Spinal cord (tissue), 10 donors: ENCODE results near the gene LACTBL1. TPM values are rescaled to one million over a fixed set of nuclear protein-coding genes. Genes with fewer than 3 reads are reported as not detected.
"Not testable (repeated sequence)": the region's sequence is repeated elsewhere in the genome, so short reads cannot be mapped to it uniquely, and the experiment has no call there.

Experiments used
- DNase-seq, 6 donors: peaks; one replicate each; pipeline versions ENCODE4 v3.0.0 to v3.0.0-alpha.2; 2013 to 2015; ENCODE audit warnings: low spot score in 6 of 6, low read depth in 4 of 6
- H3K27ac ChIP-seq: one replicate; pipeline ENCODE4 v1.5.1; 2013; ENCODE audit warnings: low read depth, low read length, control low read depth
- H3K27me3 ChIP-seq: one replicate; pipeline ENCODE4 v1.6.1; 2013; ENCODE audit warnings: low read length; ENCODE audit not compliant: control insufficient read depth, insufficient read depth
- H3K36me3 ChIP-seq: one replicate; pipeline ENCODE4 v1.6.1; 2013; ENCODE audit warnings: low read length; ENCODE audit not compliant: control insufficient read depth, insufficient read depth
- H3K4me1 ChIP-seq: one replicate; pipeline ENCODE4 v1.6.1; 2013; ENCODE audit warnings: low read length; ENCODE audit not compliant: control insufficient read depth, insufficient read depth
- H3K4me3 ChIP-seq: one replicate; pipeline ENCODE4 v1.5.1; 2013; ENCODE audit warnings: low read depth, low read length, control low read depth
- H3K9me3 ChIP-seq: one replicate; pipeline ENCODE4 v1.6.1; 2013; ENCODE audit warnings: low read length; ENCODE audit not compliant: control insufficient read depth, insufficient read depth
- WGBS: methylation state at CpG from one replicate; pipeline ENCODE4 v1.1.5; 2013; ENCODE audit warnings: missing lambda C conversion rate; ENCODE audit not compliant: insufficient coverage; 5-methylcytosine and 5-hydroxymethylcytosine counted together
- polyA plus RNA-seq, 2 donors: library from polyadenylated mRNA; unstranded; fragments of 120-200 nt; gene quantifications; one replicate each; pipeline ENCODE4 v1.2.1, GENCODE V29; 2013; ENCODE audit not compliant: insufficient read length in 2 of 2
- total RNA-seq, 2 donors: library from RNA; depleted of rRNA in 1 of 2; stranded (reverse); fragments of 120-200 nt in 1 of 2; fragments of >200 nt in 1 of 2; gene quantifications; one replicate each; pipeline versions ENCODE4 v1.2.3 to v1.2.4, GENCODE V29; 2013 to 2014
- donor health status: healthy.

LACTBL1 gene
- total and polyA plus RNA-seq, 4 donors, result not detected

- peak in 2 of 6 donors; percentile 27 to 53 for DNase-seq
- WGBS, result 12% methylated on average over 92 of the region's 92 CpGs
- peaks cover 35% of the 10 kb centered on the region for H3K27me3 ChIP-seq
Observed at GRCh38 chr1:22953057-22953739, 19.5 kb downstream of the LACTBL1 start.

GRCh38 chr1:22952694-22953056 is 20.0 kb downstream of the LACTBL1 start:
- Histone ChIP-seq H3K27ac (no peak overlapping the region), H3K9me3 (no peaks in the 10 kb centered on the region), H3K27me3 (peaks cover 35% of the 10 kb centered on the region), H3K4me1 (peaks cover 5% of the 10 kb centered on the region), H3K4me3 (no peak overlapping the region), H3K36me3 (no peaks in the 10 kb centered on the region)
- DNase-seq, result peak in 1 of 6 donors; percentile 2
- 78% methylated on average over 4 of the region's 5 CpGs for WGBS

More at GRCh38 chr1:22953057-22953739, 19.5 kb downstream of the LACTBL1 start:
- Histone ChIP-seq H3K4me1 (peaks cover 5% of the 10 kb centered on the region), H3K36me3 (no peaks in the 10 kb centered on the region), H3K4me3 (no peak overlapping the region), H3K27ac (no peak overlapping the region), H3K9me3 (no peaks in the 10 kb centered on the region)

- peaks cover 35% of the 10 kb centered on the region for H3K27me3 ChIP-seq
- WGBS, result 83% methylated on average over 1 of the region's 3 CpGs
Observed at GRCh38 chr1:22951796-22952195, 20.9 kb downstream of the LACTBL1 start.

GRCh38 chr1:22949822-22950331 is 22.8 kb downstream of the LACTBL1 start:
- peaks cover 5% of the 10 kb centered on the region for H3K4me1 ChIP-seq
- no CpG with 5 or more reads among the region's 5 CpGs for whole genome bisulfite sequencing
- no peaks in the 10 kb centered on the region for H3K9me3 ChIP-seq
- H3K27ac ChIP-seq, result no peak overlapping the region
- H3K27me3 ChIP-seq, result peaks cover 28% of the 10 kb centered on the region
- peak in 1 of 6 donors; percentile 76 for DNase-seq
- H3K36me3 ChIP-seq, result no peaks in the 10 kb centered on the region
- no peak overlapping the region for H3K4me3 ChIP-seq

More at GRCh38 chr1:22951796-22952195, 20.9 kb downstream of the LACTBL1 start:
- Histone ChIP-seq H3K27ac (no peak overlapping the region), H3K4me3 (no peak overlapping the region), H3K9me3 (no peaks in the 10 kb centered on the region), H3K36me3 (no peaks in the 10 kb centered on the region), H3K4me1 (peaks cover 5% of the 10 kb centered on the region)
- DNase-seq, result no peak

- WGBS, result 100% methylated on average over 1 of the region's 5 CpGs
- DNase-seq, H3K27ac ChIP-seq: not testable (repeated sequence)
Observed at GRCh38 chr1:22945171-22945570, 27.5 kb downstream of the LACTBL1 start.

GRCh38 chr1:22944346-22945055 is 28.2 kb downstream of the LACTBL1 start:
- peak in 1 of 6 donors; percentile 27 for DNase-seq
- WGBS, result 80% methylated on average over 1 of the region's 4 CpGs
- Histone ChIP-seq H3K9me3 (no peaks in the 10 kb centered on the region), H3K36me3 (no peaks in the 10 kb centered on the region), H3K4me3 (no peak overlapping the region), H3K4me1 (no peaks in the 10 kb centered on the region), H3K27me3 (peaks cover 2% of the 10 kb centered on the region), H3K27ac (no peak overlapping the region)

More at GRCh38 chr1:22945171-22945570, 27.5 kb downstream of the LACTBL1 start:
- not testable (repeated sequence) for H3K4me3 ChIP-seq, H3K27me3 ChIP-seq, H3K4me1 ChIP-seq, H3K9me3 ChIP-seq, H3K36me3 ChIP-seq

- Histone ChIP-seq H3K4me3 (no peak overlapping the region), H3K36me3 (no peaks in the 10 kb centered on the region), H3K4me1 (no peaks in the 10 kb centered on the region), H3K27ac (no peak overlapping the region), H3K27me3 (no peaks in the 10 kb centered on the region), H3K9me3 (no peaks in the 10 kb centered on the region)
- no peak for DNase-seq
- WGBS, result 63% methylated on average over 1 of the region's 2 CpGs
Observed at GRCh38 chr1:22941257-22941656, 31.4 kb downstream of the LACTBL1 start.

- Histone ChIP-seq H3K36me3 (no peaks in the 10 kb centered on the region), H3K27me3 (no peaks in the 10 kb centered on the region), H3K27ac (no peak overlapping the region), H3K4me1 (no peaks in the 10 kb centered on the region), H3K9me3 (no peaks in the 10 kb centered on the region), H3K4me3 (no peak overlapping the region)
- WGBS, result 82% methylated on average over 1 of the region's 2 CpGs
- no peak for DNase-seq
Observed at GRCh38 chr1:22936681-22937080, 36.0 kb downstream of the LACTBL1 start.

GRCh38 chr1:22935433-22935832 is 37.2 kb downstream of the LACTBL1 start:
- Histone ChIP-seq H3K27ac (no peak overlapping the region), H3K4me3 (no peak overlapping the region), H3K27me3 (no peaks in the 10 kb centered on the region), H3K9me3 (no peaks in the 10 kb centered on the region), H3K4me1 (no peaks in the 10 kb centered on the region), H3K36me3 (no peaks in the 10 kb centered on the region)
- no peak for DNase-seq
- 100% methylated on average over 3 of the region's 3 CpGs for WGBS
